HCT116 (cell line): ENCODE measurements around the gene LEAP2. TPM values are rescaled to one million over a fixed set of nuclear protein-coding genes. Genes with fewer than 3 reads are reported as not detected.

ENCODE experiments used
- ATAC-seq: fragments of 200-7000 bp; cut with Tn5 transposase; 2 replicates; pipeline ENCODE4 v1.9.1; 2020; ENCODE audit warnings: mild to moderate bottlenecking, moderate library complexity
- BruUV-seq: library from RNA; stranded (reverse); fragments of 400-500 nt; replicated peaks from 2 replicates; lab custom pipeline; 2021; lab: Mats Ljungman, UMichigan
- CTCF ChIA-PET: fragments of 300-600 bp; sonication (Branson Sonifier 250); formaldehyde crosslinking; loops from one replicate; lab custom pipeline; 2021; ENCODE audit warnings: antibody characterized with exemption; lab: Charles Lee
- POLR2A ChIA-PET: fragments of 300-600, 350-600 bp; sonication (Branson Sonifier 250); formaldehyde crosslinking; loops from one replicate; lab custom pipeline; 2021; ENCODE audit warnings: antibody characterized with exemption; lab: Charles Lee
- RAD21 ChIA-PET, 2 experiments: fragments of 300-600 bp; sonication (Branson Sonifier 250); formaldehyde crosslinking; loops; one replicate each; lab custom pipeline; 2023; ENCODE audit warnings: low total read pairs in 2 of 2; ENCODE audit not compliant: uncharacterized antibody in 2 of 2, unreplicated experiment in 2 of 2, low non-redundant PET in 1 of 2; lab: Charles Lee
- DNase-seq: peaks from one replicate; pipeline ENCODE4 v3.0.0-alpha.2; 2010; ENCODE audit warnings: low read depth, low spot score
- H2AFZ ChIP-seq: fragments of 200-600 bp; shearing (Covaris generic), sonication (generic); 2 replicates; pipeline ENCODE4 v1.6.1; 2017; ENCODE audit warnings: low read depth, mixed run types, mixed read lengths, antibody characterized with exemption, low read length; ENCODE audit not compliant: poor library complexity, severe bottlenecking
- H3K27ac ChIP-seq: 2 replicates; pipeline ENCODE4 v1.5.1; 2012; ENCODE audit warnings: low read depth, low read length
- H3K27me3 ChIP-seq: fragments of 200-600 bp; sonication (generic); 2 replicates; pipeline ENCODE4 v1.6.1; 2016; ENCODE audit warnings: mixed run types, low read length, mixed read lengths; ENCODE audit not compliant: insufficient read depth
- H3K36me3 ChIP-seq, 2 experiments: fragments of 200-500 bp in 1 of 2; fragments of 200-600 bp in 1 of 2; sonication (Bioruptor generic) in 1 of 2; sonication (generic) in 1 of 2; 2 replicates each; pipeline versions ENCODE4 v1.5.1 to v1.6.1; 2014 to 2016; ENCODE audit warnings: low read length in 2 of 2, inconsistent platforms in 1 of 2, mixed read lengths in 1 of 2, mixed run types in 1 of 2; ENCODE audit not compliant: insufficient read depth in 2 of 2, control insufficient read depth in 1 of 2
- H3K4me1 ChIP-seq, 2 experiments: fragments of 200-600 bp in 1 of 2; sonication (generic) in 1 of 2; 2 replicates each; pipeline versions ENCODE4 v1.5.1 to v1.6.1; 2012 to 2017; ENCODE audit warnings: low read length in 2 of 2, inconsistent platforms in 1 of 2, mild to moderate bottlenecking in 1 of 2, mixed read lengths in 1 of 2, mixed run types in 1 of 2, moderate library complexity in 1 of 2; ENCODE audit not compliant: insufficient read depth in 2 of 2, control insufficient read depth in 1 of 2
- H3K4me2 ChIP-seq: fragments of 200-600 bp; sonication (generic); 2 replicates; pipeline ENCODE4 v1.6.1; 2017; ENCODE audit warnings: mixed run types, low read length, mixed read lengths
- H3K4me3 ChIP-seq, 2 experiments: fragments of 200-600 bp in 1 of 2; sonication (generic) in 1 of 2; replicated peaks in 1 of 2; 2 replicates each; pipeline ENCODE4 v1.5.1; 2011 to 2016; ENCODE audit warnings: low read length in 2 of 2, control low read depth in 1 of 2, low read depth in 1 of 2, mild to moderate bottlenecking in 1 of 2, mixed read lengths in 1 of 2, mixed run types in 1 of 2
- H3K79me2 ChIP-seq: fragments of 200-600 bp; sonication (generic); 2 replicates; pipeline ENCODE4 v1.6.1; 2017; ENCODE audit warnings: mild to moderate bottlenecking, mixed run types, low read length, moderate library complexity, mixed read lengths; ENCODE audit not compliant: insufficient read depth
- H3K9ac ChIP-seq: fragments of 200-600 bp; sonication (generic); 2 replicates; pipeline ENCODE4 v1.6.1; 2016; ENCODE audit warnings: low read length, mixed read lengths
- H3K9me2 ChIP-seq: fragments of 200-600 bp; sonication (generic), shearing (Covaris generic); 2 replicates; pipeline ENCODE4 v1.6.1; 2017; ENCODE audit warnings: mixed run types, mild to moderate bottlenecking, moderate library complexity; ENCODE audit not compliant: insufficient read depth
- H3K9me3 ChIP-seq, 2 experiments: fragments of 200-500 bp in 1 of 2; fragments of 200-600 bp in 1 of 2; sonication (Bioruptor generic) in 1 of 2; sonication (generic) in 1 of 2; 2 replicates each; pipeline ENCODE4 v1.6.1; 2014 to 2017; ENCODE audit warnings: low read length in 2 of 2, mixed read lengths in 2 of 2, inconsistent platforms in 1 of 2, low read depth in 1 of 2, mild to moderate bottlenecking in 1 of 2, mixed run types in 1 of 2, moderate library complexity in 1 of 2; ENCODE audit not compliant: control insufficient read depth in 1 of 2, insufficient read depth in 1 of 2
- H4K20me1 ChIP-seq: fragments of 200-600 bp; sonication (generic), shearing (Covaris generic); 2 replicates; pipeline ENCODE4 v1.6.1; 2017; ENCODE audit warnings: mixed run types, mild to moderate bottlenecking, moderate library complexity; ENCODE audit not compliant: insufficient read depth
- CBX3 ChIP-seq: IDR thresholded peaks from 2 replicates; pipeline ENCODE4 v1.6.1; 2012; ENCODE audit warnings: low read depth
- CEBPB ChIP-seq: IDR thresholded peaks from 2 replicates; pipeline ENCODE4 v1.6.1; 2012; ENCODE audit warnings: low read depth
- ELF1 ChIP-seq: IDR thresholded peaks from 2 replicates; pipeline ENCODE4 v1.6.1; 2012; ENCODE audit warnings: low read depth, borderline replicate concordance
- EZH2 ChIP-seq: fragments of 200-600 bp; sonication (generic); IDR thresholded peaks from 2 replicates; pipeline ENCODE4 v1.6.1; 2017; ENCODE audit warnings: antibody characterized with exemption, mixed run types
- EZH2phosphoT487 ChIP-seq: fragments of 200-600 bp; IDR thresholded peaks from 2 replicates; pipeline ENCODE4 v1.6.1; 2018; ENCODE audit warnings: antibody characterized with exemption, borderline replicate concordance
- POLR2A ChIP-seq: IDR thresholded peaks from 2 replicates; pipeline ENCODE4 v1.7.0; 2011; ENCODE audit warnings: borderline replicate concordance; ENCODE audit not compliant: insufficient read depth, insufficient read length; ENCODE audit errors: extremely low read depth
- POLR2AphosphoS5 ChIP-seq: IDR thresholded peaks from 2 replicates; pipeline ENCODE4 v1.6.1; 2011; ENCODE audit warnings: mild to moderate bottlenecking, low read depth, low read length, moderate library complexity
- RAD21 ChIP-seq: IDR thresholded peaks from 2 replicates; pipeline ENCODE4 v1.6.1; 2012; ENCODE audit warnings: low read depth, mild to moderate bottlenecking
- SP1 ChIP-seq: IDR thresholded peaks from 2 replicates; pipeline ENCODE4 v1.6.1; 2012; ENCODE audit warnings: low read depth
- TCF7L2 ChIP-seq: IDR thresholded peaks from 2 replicates; pipeline ENCODE4 v1.7.0; 2011; ENCODE audit warnings: borderline replicate concordance, inconsistent platforms; ENCODE audit not compliant: insufficient read depth, insufficient read length; ENCODE audit errors: extremely low read depth
- YY1 ChIP-seq: IDR thresholded peaks from 2 replicates; pipeline ENCODE4 v1.6.1; 2011; ENCODE audit warnings: low read length, low read depth, moderate library complexity, mild to moderate bottlenecking; ENCODE audit not compliant: insufficient replicate concordance; ENCODE audit errors: extremely low read depth
- intact Hi-C: fragments of 100-400 bp; cut with micrococcal nuclease; formaldehyde crosslinking; loops from 2 replicates; pipeline ENCODE4 v1.10.0; 2022
- total RNA-seq: library from RNA; stranded (reverse); gene quantifications from one replicate; pipeline ENCODE4 v1.2.1, GENCODE V29; 2021; ENCODE audit not compliant: unreplicated experiment
- TF ChIP-seq, protein P1 (sequence below): IDR thresholded peaks from 2 replicates; pipeline ENCODE4 v1.6.1; 2011; ENCODE audit warnings: mild to moderate bottlenecking, low read length, moderate library complexity; ENCODE audit not compliant: insufficient replicate concordance; ENCODE audit errors: extremely low read depth
- TF ChIP-seq, protein P2 (sequence below): IDR thresholded peaks from 2 replicates; pipeline ENCODE4 v1.6.1; 2012
- TF ChIP-seq, protein P3 (sequence below), 3 experiments: fragments of 200-600 bp in 1 of 3; sonication (generic) in 1 of 3; IDR thresholded peaks in 2 of 3; conservative IDR thresholded peaks in 1 of 3; 2 replicates each; pipeline ENCODE4 v1.5.1; 2012 to 2017; ENCODE audit warnings: low read depth in 2 of 3, low read length in 2 of 3, antibody characterized with exemption in 1 of 3, borderline replicate concordance in 1 of 3, control low read depth in 1 of 3, mild to moderate bottlenecking in 1 of 3, mixed read lengths in 1 of 3, mixed run types in 1 of 3, moderate library complexity in 1 of 3; ENCODE audit not compliant: insufficient read depth in 1 of 3
- TF ChIP-seq, protein P4 (sequence below): IDR thresholded peaks from 2 replicates; pipeline ENCODE4 v1.6.1; 2012; ENCODE audit warnings: low read depth

The LEAP2 gene
- total RNA-seq, 1 experiment from 2014 or later = 1.2 TPM

DNA sequence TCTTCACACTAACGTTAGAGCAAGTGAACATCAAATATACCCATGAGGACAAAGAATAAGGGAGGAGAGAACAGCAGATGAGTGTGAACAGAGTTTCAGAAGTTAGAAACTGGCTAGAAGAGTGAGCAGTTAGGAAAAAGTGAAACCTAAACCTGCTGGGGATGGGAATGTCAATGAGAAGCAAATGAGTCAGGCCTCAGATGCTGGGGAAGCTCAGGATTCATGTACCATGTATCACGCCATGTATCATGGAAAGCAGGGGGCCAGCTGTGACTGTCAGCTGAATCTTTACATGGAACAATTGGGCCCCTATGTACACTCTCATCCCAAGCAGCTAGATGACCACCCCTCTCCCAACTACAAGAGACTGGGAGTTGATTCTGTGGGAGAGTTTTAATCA, 23.4 kb upstream of the LEAP2 start (continued):
- TF ChIP-seq, protein P1, sequence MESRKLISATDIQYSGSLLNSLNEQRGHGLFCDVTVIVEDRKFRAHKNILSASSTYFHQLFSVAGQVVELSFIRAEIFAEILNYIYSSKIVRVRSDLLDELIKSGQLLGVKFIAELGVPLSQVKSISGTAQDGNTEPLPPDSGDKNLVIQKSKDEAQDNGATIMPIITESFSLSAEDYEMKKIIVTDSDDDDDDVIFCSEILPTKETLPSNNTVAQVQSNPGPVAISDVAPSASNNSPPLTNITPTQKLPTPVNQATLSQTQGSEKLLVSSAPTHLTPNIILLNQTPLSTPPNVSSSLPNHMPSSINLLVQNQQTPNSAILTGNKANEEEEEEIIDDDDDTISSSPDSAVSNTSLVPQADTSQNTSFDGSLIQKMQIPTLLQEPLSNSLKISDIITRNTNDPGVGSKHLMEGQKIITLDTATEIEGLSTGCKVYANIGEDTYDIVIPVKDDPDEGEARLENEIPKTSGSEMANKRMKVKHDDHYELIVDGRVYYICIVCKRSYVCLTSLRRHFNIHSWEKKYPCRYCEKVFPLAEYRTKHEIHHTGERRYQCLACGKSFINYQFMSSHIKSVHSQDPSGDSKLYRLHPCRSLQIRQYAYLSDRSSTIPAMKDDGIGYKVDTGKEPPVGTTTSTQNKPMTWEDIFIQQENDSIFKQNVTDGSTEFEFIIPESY = no peak
- TF ChIP-seq SP1 = no peak

DNA sequence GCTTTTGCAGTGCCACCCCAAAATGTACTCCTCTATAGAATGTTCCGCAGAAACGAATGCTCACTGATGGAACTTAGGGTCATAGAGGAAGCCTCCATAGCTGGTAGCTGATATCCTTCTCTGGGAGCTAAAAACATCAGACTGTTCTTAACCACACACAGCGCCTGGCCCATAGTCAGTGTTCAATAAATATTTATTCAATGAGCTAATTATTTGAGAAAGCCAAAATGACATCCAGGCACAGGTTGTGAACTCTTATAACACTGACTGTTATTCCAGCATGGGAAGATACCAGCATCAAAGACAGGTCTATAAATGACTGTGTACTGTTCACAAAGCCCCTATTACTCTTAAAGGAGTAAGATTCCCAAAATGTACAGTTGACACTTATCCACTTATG, 20.1 kb upstream of the LEAP2 start:
- intact Hi-C loops = no loop called here
- H3K4me3 ChIP-seq = no peak overlapping the region
- no peak overlapping the region for H3K9ac ChIP-seq
- RAD21 ChIA-PET = no interaction called here
- no peak overlapping the region for H3K4me2 ChIP-seq
- no peak overlapping the region for H3K27ac ChIP-seq
- CTCF ChIA-PET = interaction anchor here (1.1 kb wide), 1 partner anchor 11 kb away, joined by 3 read pairs; no protein-coding TSS in a partner anchor
- H2AFZ ChIP-seq = no peak overlapping the region
- no peaks in the 10 kb centered on the region for H3K36me3 ChIP-seq
- POLR2A ChIA-PET = no interaction called here
- no peaks in the 10 kb centered on the region for H4K20me1 ChIP-seq
- H3K4me1 ChIP-seq = no peaks in the 10 kb centered on the region
- H3K79me2 ChIP-seq = no peaks in the 10 kb centered on the region
- no peaks in the 10 kb centered on the region for H3K27me3 ChIP-seq
- no peak for DNase-seq
- H3K9me2 ChIP-seq = no peaks in the 10 kb centered on the region
- BruUV-seq = no TSS peak
- no peak for ATAC-seq
- H3K9me3 ChIP-seq = no peaks in the 10 kb centered on the region
- TF ChIP-seq, protein P2, sequence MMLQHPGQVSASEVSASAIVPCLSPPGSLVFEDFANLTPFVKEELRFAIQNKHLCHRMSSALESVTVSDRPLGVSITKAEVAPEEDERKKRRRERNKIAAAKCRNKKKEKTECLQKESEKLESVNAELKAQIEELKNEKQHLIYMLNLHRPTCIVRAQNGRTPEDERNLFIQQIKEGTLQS = no peak
- no peak for TF ChIP-seq POLR2A
- TF ChIP-seq POLR2AphosphoS5 = no peak
- no peak for TF ChIP-seq RAD21
- TF ChIP-seq, protein P3, sequence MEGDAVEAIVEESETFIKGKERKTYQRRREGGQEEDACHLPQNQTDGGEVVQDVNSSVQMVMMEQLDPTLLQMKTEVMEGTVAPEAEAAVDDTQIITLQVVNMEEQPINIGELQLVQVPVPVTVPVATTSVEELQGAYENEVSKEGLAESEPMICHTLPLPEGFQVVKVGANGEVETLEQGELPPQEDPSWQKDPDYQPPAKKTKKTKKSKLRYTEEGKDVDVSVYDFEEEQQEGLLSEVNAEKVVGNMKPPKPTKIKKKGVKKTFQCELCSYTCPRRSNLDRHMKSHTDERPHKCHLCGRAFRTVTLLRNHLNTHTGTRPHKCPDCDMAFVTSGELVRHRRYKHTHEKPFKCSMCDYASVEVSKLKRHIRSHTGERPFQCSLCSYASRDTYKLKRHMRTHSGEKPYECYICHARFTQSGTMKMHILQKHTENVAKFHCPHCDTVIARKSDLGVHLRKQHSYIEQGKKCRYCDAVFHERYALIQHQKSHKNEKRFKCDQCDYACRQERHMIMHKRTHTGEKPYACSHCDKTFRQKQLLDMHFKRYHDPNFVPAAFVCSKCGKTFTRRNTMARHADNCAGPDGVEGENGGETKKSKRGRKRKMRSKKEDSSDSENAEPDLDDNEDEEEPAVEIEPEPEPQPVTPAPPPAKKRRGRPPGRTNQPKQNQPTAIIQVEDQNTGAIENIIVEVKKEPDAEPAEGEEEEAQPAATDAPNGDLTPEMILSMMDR (IDR thresholded peaks at IDR 0.05 in 2 of 3, conservative IDR thresholded peaks at IDR 0.05 in 1 of 3; ENCODE audit: borderline replicate concordance in 1 of 3, insufficient read depth in 1 of 3, low read depth in 2 of 3, low read length in 2 of 3) = no peak
- TF ChIP-seq YY1 = no peak
- TF ChIP-seq CBX3 = no peak
- TF ChIP-seq, protein P1 = no peak
- TF ChIP-seq TCF7L2 = no peak
- TF ChIP-seq ELF1 = no peak
- no peak for TF ChIP-seq CEBPB
- TF ChIP-seq EZH2phosphoT487 = no peak
- no peak for TF ChIP-seq EZH2
- TF ChIP-seq, protein P4, sequence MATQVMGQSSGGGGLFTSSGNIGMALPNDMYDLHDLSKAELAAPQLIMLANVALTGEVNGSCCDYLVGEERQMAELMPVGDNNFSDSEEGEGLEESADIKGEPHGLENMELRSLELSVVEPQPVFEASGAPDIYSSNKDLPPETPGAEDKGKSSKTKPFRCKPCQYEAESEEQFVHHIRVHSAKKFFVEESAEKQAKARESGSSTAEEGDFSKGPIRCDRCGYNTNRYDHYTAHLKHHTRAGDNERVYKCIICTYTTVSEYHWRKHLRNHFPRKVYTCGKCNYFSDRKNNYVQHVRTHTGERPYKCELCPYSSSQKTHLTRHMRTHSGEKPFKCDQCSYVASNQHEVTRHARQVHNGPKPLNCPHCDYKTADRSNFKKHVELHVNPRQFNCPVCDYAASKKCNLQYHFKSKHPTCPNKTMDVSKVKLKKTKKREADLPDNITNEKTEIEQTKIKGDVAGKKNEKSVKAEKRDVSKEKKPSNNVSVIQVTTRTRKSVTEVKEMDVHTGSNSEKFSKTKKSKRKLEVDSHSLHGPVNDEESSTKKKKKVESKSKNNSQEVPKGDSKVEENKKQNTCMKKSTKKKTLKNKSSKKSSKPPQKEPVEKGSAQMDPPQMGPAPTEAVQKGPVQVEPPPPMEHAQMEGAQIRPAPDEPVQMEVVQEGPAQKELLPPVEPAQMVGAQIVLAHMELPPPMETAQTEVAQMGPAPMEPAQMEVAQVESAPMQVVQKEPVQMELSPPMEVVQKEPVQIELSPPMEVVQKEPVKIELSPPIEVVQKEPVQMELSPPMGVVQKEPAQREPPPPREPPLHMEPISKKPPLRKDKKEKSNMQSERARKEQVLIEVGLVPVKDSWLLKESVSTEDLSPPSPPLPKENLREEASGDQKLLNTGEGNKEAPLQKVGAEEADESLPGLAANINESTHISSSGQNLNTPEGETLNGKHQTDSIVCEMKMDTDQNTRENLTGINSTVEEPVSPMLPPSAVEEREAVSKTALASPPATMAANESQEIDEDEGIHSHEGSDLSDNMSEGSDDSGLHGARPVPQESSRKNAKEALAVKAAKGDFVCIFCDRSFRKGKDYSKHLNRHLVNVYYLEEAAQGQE = no peak
